ENCODE data around the gene HIF3A. TPM values are rescaled to one million over a fixed set of nuclear protein-coding genes. Genes with fewer than 3 reads are reported as not detected.

The HIF3A gene
- total RNA-seq, 1 experiment from 2014 or later = not detected

GRCh38 chr19:46295401-46296201 is 1.2 kb upstream of the HIF3A start:
- H3K4me1 Mint-ChIP-seq (ENCODE audit: insufficient read depth, unreplicated experiment) = peaks cover 19% of the 10 kb centered on the region
- ChIA-PET CTCF (interaction anchor here (0.6 to 1.0 kb wide), 3 partner anchors 15 to 254 kb away, joined by 3 read pairs; no protein-coding TSS in a partner anchor), POLR2A (interaction anchor here (1.0 kb wide), 1 partner anchor 42 kb away, joined by 6 read pairs; no protein-coding TSS in a partner anchor)
- TF ChIP-seq, protein P1, sequence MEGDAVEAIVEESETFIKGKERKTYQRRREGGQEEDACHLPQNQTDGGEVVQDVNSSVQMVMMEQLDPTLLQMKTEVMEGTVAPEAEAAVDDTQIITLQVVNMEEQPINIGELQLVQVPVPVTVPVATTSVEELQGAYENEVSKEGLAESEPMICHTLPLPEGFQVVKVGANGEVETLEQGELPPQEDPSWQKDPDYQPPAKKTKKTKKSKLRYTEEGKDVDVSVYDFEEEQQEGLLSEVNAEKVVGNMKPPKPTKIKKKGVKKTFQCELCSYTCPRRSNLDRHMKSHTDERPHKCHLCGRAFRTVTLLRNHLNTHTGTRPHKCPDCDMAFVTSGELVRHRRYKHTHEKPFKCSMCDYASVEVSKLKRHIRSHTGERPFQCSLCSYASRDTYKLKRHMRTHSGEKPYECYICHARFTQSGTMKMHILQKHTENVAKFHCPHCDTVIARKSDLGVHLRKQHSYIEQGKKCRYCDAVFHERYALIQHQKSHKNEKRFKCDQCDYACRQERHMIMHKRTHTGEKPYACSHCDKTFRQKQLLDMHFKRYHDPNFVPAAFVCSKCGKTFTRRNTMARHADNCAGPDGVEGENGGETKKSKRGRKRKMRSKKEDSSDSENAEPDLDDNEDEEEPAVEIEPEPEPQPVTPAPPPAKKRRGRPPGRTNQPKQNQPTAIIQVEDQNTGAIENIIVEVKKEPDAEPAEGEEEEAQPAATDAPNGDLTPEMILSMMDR (IDR thresholded peaks at IDR 0.05; ENCODE audit: unreplicated experiment) = no peak
- H3K4me3 Mint-ChIP-seq (ENCODE audit: unreplicated experiment) = no peak overlapping the region
- BruUV-seq (replicated peaks) = no TSS peak
- intact Hi-C loops (cut with micrococcal nuclease) = no loop called here
- no peak for DNase-seq (ENCODE audit: unreplicated experiment)
- no peak overlapping the region for H3K27ac Mint-ChIP-seq (ENCODE audit: low read depth, unreplicated experiment)
- H3K27me3 Mint-ChIP-seq (ENCODE audit: insufficient read depth, unreplicated experiment) = no peaks in the 10 kb centered on the region
- no peaks in the 10 kb centered on the region for H3K9me3 Mint-ChIP-seq (ENCODE audit: unreplicated experiment)
- no peaks in the 10 kb centered on the region for H3K36me3 Mint-ChIP-seq (ENCODE audit: insufficient read depth, unreplicated experiment)

GRCh38 chr19:46296202-46296480 is 701 bp upstream of the HIF3A start:
- no TSS peak for BruUV-seq (replicated peaks)
- intact Hi-C loops (cut with micrococcal nuclease) = no loop called here
- Mint-ChIP-seq H3K27ac (ENCODE audit: low read depth, unreplicated experiment) (no peak overlapping the region), H3K36me3 (ENCODE audit: insufficient read depth, unreplicated experiment) (no peaks in the 10 kb centered on the region), H3K4me1 (ENCODE audit: insufficient read depth, unreplicated experiment) (peaks cover 19% of the 10 kb centered on the region), H3K4me3 (ENCODE audit: unreplicated experiment) (no peak overlapping the region), H3K9me3 (ENCODE audit: unreplicated experiment) (no peaks in the 10 kb centered on the region), H3K27me3 (ENCODE audit: insufficient read depth, unreplicated experiment) (no peaks in the 10 kb centered on the region)
- ChIA-PET POLR2A (interaction anchor here (1.0 kb wide), 1 partner anchor 42 kb away, joined by 6 read pairs; no protein-coding TSS in a partner anchor), CTCF (interaction anchor here (0.6 to 1.0 kb wide), 3 partner anchors 15 to 254 kb away, joined by 3 read pairs; no protein-coding TSS in a partner anchor)
- TF ChIP-seq, protein P1 (IDR thresholded peaks at IDR 0.05; ENCODE audit: unreplicated experiment) = no peak
- DNase-seq (ENCODE audit: unreplicated experiment) = no peak

DNA sequence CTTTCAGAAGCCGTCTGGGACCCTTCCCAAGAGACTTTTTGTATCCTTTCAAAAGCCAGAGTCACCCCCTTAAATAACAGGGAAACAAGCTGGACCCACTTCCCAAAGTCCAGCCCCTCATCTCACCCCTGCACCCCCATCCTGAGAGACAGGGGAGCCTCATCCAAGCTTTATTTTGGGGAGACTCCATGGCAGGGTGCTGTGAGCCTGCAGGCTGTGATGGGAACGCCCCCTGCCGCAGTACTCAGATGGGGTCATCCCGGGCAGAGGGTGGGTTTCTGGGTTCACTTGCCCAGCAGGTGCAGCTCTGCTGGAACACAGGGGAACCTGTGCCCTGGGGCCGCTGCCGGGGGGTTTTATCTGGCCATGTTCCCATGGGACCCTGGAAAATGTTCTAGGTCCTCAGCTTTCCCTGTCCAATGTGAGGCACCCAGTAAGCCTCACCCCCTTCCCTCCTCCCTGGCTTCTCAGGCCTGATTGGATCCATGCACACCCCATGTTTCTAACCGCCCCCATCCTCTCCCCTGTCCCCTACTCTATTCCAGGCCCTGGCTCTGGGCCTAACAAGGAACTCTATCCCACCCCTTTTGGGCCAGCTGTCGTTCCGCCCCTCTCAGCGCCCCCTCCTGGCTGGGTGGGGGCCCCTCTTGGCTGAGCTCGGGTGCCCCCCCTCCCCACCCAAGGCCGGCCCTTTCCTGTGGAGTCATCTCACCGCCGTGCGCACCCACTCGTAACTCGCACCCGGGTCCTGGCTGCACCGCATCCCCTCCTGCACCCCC is 1.0 kb downstream of the HIF3A start:
- DNase-seq (ENCODE audit: unreplicated experiment) = no peak
- Mint-ChIP-seq H3K36me3 (ENCODE audit: insufficient read depth, unreplicated experiment) (no peaks in the 10 kb centered on the region), H3K27ac (ENCODE audit: low read depth, unreplicated experiment) (no peak overlapping the region), H3K9me3 (ENCODE audit: unreplicated experiment) (no peaks in the 10 kb centered on the region), H3K4me3 (ENCODE audit: unreplicated experiment) (no peak overlapping the region), H3K4me1 (ENCODE audit: insufficient read depth, unreplicated experiment) (peaks cover 24% of the 10 kb centered on the region), H3K27me3 (ENCODE audit: insufficient read depth, unreplicated experiment) (no peaks in the 10 kb centered on the region)
- intact Hi-C loops (cut with micrococcal nuclease) = no loop called here
- BruUV-seq (replicated peaks) = no TSS peak
- ChIA-PET POLR2A (interaction anchor here (0.9 to 5.3 kb wide), 6 partner anchors 8 to 76 kb away, joined by 3 to 40 read pairs (median 18); partner anchors contain the start of gene PPP5C), CTCF (interaction anchor here (0.7 to 2.1 kb wide), 5 partner anchors 13 to 97 kb away, joined by 3 to 11 read pairs (median 4); partner anchors contain the start of gene PPP5C)
- TF ChIP-seq, protein P1 (IDR thresholded peaks at IDR 0.05; ENCODE audit: unreplicated experiment) = no peak

GRCh38 chr19:46298479-46299003 is 1.7 kb downstream of the HIF3A start:
- CTCF ChIA-PET = interaction anchor here (0.7 to 2.1 kb wide), 6 partner anchors 17 to 242 kb away, joined by 3 to 11 read pairs (median 4); partner anchors contain the start of gene PPP5C
- H3K27ac Mint-ChIP-seq (ENCODE audit: low read depth, unreplicated experiment) = peak overlapping the region; percentile 79
- TF ChIP-seq, protein P1 (IDR thresholded peaks at IDR 0.05; ENCODE audit: unreplicated experiment) = no peak
- H3K4me3 Mint-ChIP-seq (ENCODE audit: unreplicated experiment) = peak overlapping the region; percentile 29
- no peaks in the 10 kb centered on the region for H3K9me3 Mint-ChIP-seq (ENCODE audit: unreplicated experiment)
- POLR2A ChIA-PET = interaction anchor here (0.9 to 5.3 kb wide), 8 partner anchors 9 to 531 kb away, joined by 3 to 40 read pairs (median 4); partner anchors contain the start of gene PPP5C
- intact Hi-C loops (cut with micrococcal nuclease) = no loop called here
- H3K27me3 Mint-ChIP-seq (ENCODE audit: insufficient read depth, unreplicated experiment) = no peaks in the 10 kb centered on the region
- no TSS peak for BruUV-seq (replicated peaks)
- no peaks in the 10 kb centered on the region for H3K36me3 Mint-ChIP-seq (ENCODE audit: insufficient read depth, unreplicated experiment)
- H3K4me1 Mint-ChIP-seq (ENCODE audit: insufficient read depth, unreplicated experiment) = peaks cover 25% of the 10 kb centered on the region
- DNase-seq (ENCODE audit: unreplicated experiment) = no peak

Measured in MCF 10A (cell line).